HUES6 (cell line): ENCODE measurements around the gene MAML2.
A peak's percentile ranks its signal among the peaks of the same experiment; 100 is the strongest.

ENCODE experiments used
- H3K27ac ChIP-seq: 2 replicates; pipeline ENCODE4 v1.7.0; 2013; ENCODE audit warnings: low read depth, mild to moderate bottlenecking, low read length, inconsistent platforms
- H3K27me3 ChIP-seq: 2 replicates; pipeline ENCODE4 v1.6.1; 2013; ENCODE audit warnings: low read length; ENCODE audit not compliant: control insufficient read depth, insufficient read depth
- H3K36me3 ChIP-seq: 2 replicates; pipeline ENCODE4 v1.6.1; 2013; ENCODE audit warnings: low read length; ENCODE audit not compliant: control insufficient read depth, insufficient read depth
- H3K4me1 ChIP-seq: 2 replicates; pipeline ENCODE4 v1.6.1; 2013; ENCODE audit warnings: low read length; ENCODE audit not compliant: control insufficient read depth, insufficient read depth
- H3K4me3 ChIP-seq: 2 replicates; pipeline ENCODE4 v1.5.1; 2013; ENCODE audit warnings: low read depth, low read length
- H3K9ac ChIP-seq: one replicate; pipeline ENCODE4 v1.6.1; 2013; ENCODE audit warnings: mild to moderate bottlenecking, low read length
- H3K9me3 ChIP-seq: 2 replicates; pipeline ENCODE4 v1.6.1; 2013; ENCODE audit warnings: low read depth, low read length; ENCODE audit not compliant: control insufficient read depth, insufficient read depth

MAML2 gene

DNA sequence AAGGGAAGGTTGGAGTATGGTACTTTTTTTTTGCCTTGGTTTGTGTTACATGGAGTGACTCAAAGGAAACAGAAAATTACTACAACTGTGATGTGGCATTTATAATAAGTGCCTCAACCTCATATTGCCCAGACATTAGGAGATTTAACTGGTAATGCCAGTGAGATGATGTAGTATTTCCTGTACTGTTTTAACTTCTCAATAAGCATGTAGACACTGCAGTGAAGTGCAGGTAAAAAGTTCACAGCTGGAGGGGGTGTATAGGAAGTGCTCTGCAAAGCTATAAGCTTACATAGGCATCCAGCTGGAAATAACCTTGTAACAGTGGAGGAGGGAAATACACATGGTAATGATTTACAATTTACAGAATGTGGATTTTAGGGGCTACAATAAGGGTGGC, 280.9 kb downstream of the MAML2 start:
- Histone ChIP-seq H3K36me3 (no peaks in the 10 kb centered on the region), H3K4me1 (no peaks in the 10 kb centered on the region), H3K27ac (no peak overlapping the region), H3K27me3 (no peaks in the 10 kb centered on the region), H3K4me3 (no peak overlapping the region), H3K9me3 (no peaks in the 10 kb centered on the region), H3K9ac (no peak overlapping the region)

- no peak overlapping the region for H3K9ac ChIP-seq
- H3K36me3 ChIP-seq, result no peaks in the 10 kb centered on the region
- H3K9me3 ChIP-seq, result no peaks in the 10 kb centered on the region
- peaks cover 4% of the 10 kb centered on the region for H3K4me1 ChIP-seq
- no peak overlapping the region for H3K27ac ChIP-seq
- H3K27me3 ChIP-seq, result no peaks in the 10 kb centered on the region
- H3K4me3 ChIP-seq, result no peak overlapping the region
These were observed 281.3 kb downstream of the MAML2 start for GRCh38 chr11:96061730-96062129.

DNA sequence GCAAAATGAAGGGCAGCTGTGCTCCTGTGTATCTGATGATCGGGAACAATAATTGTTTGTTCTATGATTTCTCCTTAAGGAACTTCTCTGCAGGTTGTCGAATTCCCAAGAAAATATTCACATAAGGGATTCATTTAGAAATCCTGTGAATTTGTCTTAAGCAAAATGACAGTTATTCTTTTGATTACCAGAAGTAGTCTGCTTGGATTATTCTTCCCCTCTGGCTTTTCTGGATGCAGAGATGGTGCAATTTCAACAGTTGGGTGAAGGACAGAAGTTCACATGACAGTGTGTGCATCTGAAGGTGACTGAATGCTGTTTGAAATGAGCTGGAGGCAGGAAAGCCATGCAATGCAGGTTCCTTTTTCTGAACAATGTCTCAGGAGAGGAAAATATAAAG, 281.9 kb downstream of the MAML2 start:
- Histone ChIP-seq H3K27me3 (no peaks in the 10 kb centered on the region), H3K36me3 (no peaks in the 10 kb centered on the region), H3K9me3 (no peaks in the 10 kb centered on the region), H3K9ac (no peak overlapping the region), H3K27ac (no peak overlapping the region), H3K4me1 (peaks cover 10% of the 10 kb centered on the region), H3K4me3 (no peak overlapping the region)

- no peak overlapping the region for H3K4me3 ChIP-seq
- no peak overlapping the region for H3K27ac ChIP-seq
- H3K27me3 ChIP-seq, result no peaks in the 10 kb centered on the region
- H3K9me3 ChIP-seq, result no peaks in the 10 kb centered on the region
- H3K4me1 ChIP-seq, result peaks cover 24% of the 10 kb centered on the region
- no peak overlapping the region for H3K9ac ChIP-seq
- no peaks in the 10 kb centered on the region for H3K36me3 ChIP-seq
These were observed 285.5 kb downstream of the MAML2 start for GRCh38 chr11:96057502-96057901.

DNA sequence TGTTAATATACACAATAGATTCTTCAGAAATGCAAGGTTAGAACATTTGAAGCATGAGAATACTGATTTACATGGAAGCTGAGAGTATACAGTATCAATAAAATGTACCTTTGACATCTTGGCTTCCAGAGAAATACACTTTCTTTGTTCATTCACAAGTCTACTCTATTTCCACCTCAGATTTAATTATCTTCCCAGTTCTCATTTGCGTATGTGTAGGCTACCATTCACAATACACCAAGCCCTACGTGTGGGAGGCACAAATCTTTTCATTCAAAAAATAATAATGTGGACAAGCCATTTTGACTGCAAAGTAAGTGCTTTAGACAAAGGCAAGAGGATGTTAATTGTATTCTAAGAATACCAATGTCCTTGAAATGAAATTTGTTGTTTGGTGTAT, 286.4 kb downstream of the MAML2 start:
- Histone ChIP-seq H3K9me3 (no peaks in the 10 kb centered on the region), H3K36me3 (no peaks in the 10 kb centered on the region), H3K9ac (no peak overlapping the region), H3K27ac (peak overlapping the region; percentile 68), H3K4me3 (no peak overlapping the region), H3K4me1 (peaks cover 24% of the 10 kb centered on the region), H3K27me3 (no peaks in the 10 kb centered on the region)

DNA sequence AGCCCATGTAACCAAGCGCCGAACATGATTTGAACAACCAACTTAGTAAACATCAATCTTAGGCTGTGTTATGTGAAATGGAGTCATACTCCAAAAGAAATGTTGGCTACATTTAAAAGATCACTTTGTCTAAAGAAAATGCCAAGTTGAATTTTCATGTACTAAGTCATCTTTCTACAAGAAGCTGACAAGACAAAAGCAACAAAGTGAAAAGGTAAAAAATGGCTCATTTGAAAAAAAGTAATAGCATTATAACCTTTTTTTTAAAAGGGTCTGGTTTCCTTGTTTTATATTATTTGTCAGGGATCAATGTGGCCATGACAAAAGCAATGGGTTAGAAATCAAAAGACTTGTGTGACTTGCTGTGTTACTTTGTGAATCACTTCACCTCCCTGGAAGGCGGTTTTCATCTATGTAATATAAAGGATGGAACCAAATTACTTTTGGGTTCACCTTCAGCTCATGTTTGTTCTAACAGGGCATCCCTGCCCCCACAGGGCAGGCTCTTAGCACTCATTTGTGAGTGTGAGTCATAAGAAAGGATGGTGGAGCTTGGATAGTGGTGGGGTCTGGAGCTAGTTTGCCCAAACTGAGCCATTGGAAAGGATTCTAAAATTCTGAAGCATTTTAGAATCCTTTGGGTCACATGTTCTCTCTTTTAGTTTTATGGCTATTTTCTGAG, 287.1 kb downstream of the MAML2 start:
- peak overlapping the region; percentile 68 for H3K27ac ChIP-seq
- H3K4me3 ChIP-seq, result peak overlapping the region; percentile 3; the same call in 1 of the 2 replicates
- peaks cover 24% of the 10 kb centered on the region for H3K4me1 ChIP-seq
- H3K27me3 ChIP-seq, result no peaks in the 10 kb centered on the region
- no peaks in the 10 kb centered on the region for H3K36me3 ChIP-seq
- no peaks in the 10 kb centered on the region for H3K9me3 ChIP-seq
- peak overlapping the region; percentile 17 for H3K9ac ChIP-seq

GRCh38 chr11:96054870-96055705, 287.9 kb downstream of the MAML2 start:
- Histone ChIP-seq H3K9me3 (no peaks in the 10 kb centered on the region), H3K36me3 (no peaks in the 10 kb centered on the region), H3K27ac (peak overlapping the region; percentile 68), H3K9ac (peak overlapping the region; percentile 17), H3K4me1 (peaks cover 24% of the 10 kb centered on the region), H3K27me3 (no peaks in the 10 kb centered on the region), H3K4me3 (peak overlapping the region; percentile 3; the same call in 1 of the 2 replicates)

DNA sequence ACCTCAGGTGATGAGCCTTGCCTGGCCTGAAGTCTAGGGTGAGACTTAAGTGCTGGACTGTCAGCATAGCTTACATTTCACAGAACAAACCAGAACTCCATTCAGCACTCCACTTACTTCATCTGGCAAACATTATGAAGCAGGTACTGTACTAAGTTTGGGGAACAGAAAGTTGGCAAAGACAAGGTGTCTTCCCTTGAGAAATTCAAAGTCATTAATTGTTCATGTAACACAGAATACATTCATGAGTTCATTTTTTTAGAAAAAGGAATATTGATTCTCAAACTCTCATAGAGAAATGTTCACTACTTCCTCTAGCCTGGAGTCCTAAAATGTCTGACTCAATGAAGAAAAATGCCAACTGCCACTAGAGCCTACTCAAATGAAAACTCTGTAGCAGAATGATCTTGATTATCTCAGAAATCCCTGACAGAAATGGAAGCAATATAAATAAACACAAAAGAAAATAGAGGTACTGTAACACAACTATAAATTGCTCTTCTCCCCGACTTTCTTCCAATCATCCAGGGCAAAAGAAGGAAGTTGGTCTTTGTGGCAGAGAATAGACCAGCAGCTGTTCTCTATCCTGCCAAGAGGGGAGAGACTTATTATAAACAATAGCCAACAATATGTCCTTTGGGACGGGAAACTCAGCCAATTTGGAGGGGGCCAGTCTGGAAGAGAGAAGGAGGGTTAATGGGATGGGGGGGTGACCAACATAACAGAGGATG, 289.9 kb downstream of the MAML2 start:
- Histone ChIP-seq H3K27ac (no peak overlapping the region), H3K4me1 (peaks cover 24% of the 10 kb centered on the region), H3K27me3 (no peaks in the 10 kb centered on the region), H3K36me3 (no peaks in the 10 kb centered on the region), H3K9ac (no peak overlapping the region), H3K4me3 (no peak overlapping the region), H3K9me3 (no peaks in the 10 kb centered on the region)

GRCh38 chr11:96051820-96052219, 291.2 kb downstream of the MAML2 start:
- Histone ChIP-seq H3K9me3 (no peaks in the 10 kb centered on the region), H3K4me3 (no peak overlapping the region), H3K27me3 (no peaks in the 10 kb centered on the region), H3K36me3 (no peaks in the 10 kb centered on the region), H3K9ac (no peak overlapping the region), H3K4me1 (peaks cover 21% of the 10 kb centered on the region), H3K27ac (no peak overlapping the region)

GRCh38 chr11:96050435-96051182, 292.4 kb downstream of the MAML2 start:
- H3K9me3 ChIP-seq, result no peaks in the 10 kb centered on the region
- no peaks in the 10 kb centered on the region for H3K27me3 ChIP-seq
- H3K4me3 ChIP-seq, result no peak overlapping the region
- H3K27ac ChIP-seq, result no peak overlapping the region
- H3K9ac ChIP-seq, result no peak overlapping the region
- H3K4me1 ChIP-seq, result peaks cover 18% of the 10 kb centered on the region
- no peaks in the 10 kb centered on the region for H3K36me3 ChIP-seq
